CD14-positive monocyte (primary cell): ENCODE data around the gene SLC12A9. TPM values are rescaled to one million over a fixed set of nuclear protein-coding genes. Genes with fewer than 3 reads are reported as not detected.

Source experiments
- DNase-seq, 3 donors: peaks; one replicate each; pipeline ENCODE4 v3.0.0-alpha.2; 2011 to 2022
- H2AFZ ChIP-seq: 2 replicates; pipeline ENCODE4 v1.6.0; 2012; ENCODE audit warnings: mild to moderate bottlenecking, low read depth, low read length, inconsistent platforms; ENCODE audit not compliant: insufficient read depth, poor library complexity, severe bottlenecking
- H3K27ac ChIP-seq, 2 donors: 1 replicate in 1 of 2; 2 replicates in 1 of 2; pipeline ENCODE4 v1.5.1; 2012 to 2013; ENCODE audit warnings: low read length in 2 of 2, control low read depth in 1 of 2, inconsistent platforms in 1 of 2, low read depth in 1 of 2, mild to moderate bottlenecking in 1 of 2
- H3K27me3 ChIP-seq, 2 donors: one replicate each; pipeline versions ENCODE4 v1.6.0 to v1.6.1; 2011 to 2013; ENCODE audit warnings: low read length in 2 of 2; ENCODE audit not compliant: control insufficient read depth in 2 of 2, insufficient read depth in 2 of 2
- H3K36me3 ChIP-seq, 2 donors: replicated peaks in 1 of 2; 1 replicate in 1 of 2; 2 replicates in 1 of 2; pipeline versions ENCODE4 v1.5.1 to v1.6.1; 2012 to 2013; ENCODE audit warnings: low read length in 2 of 2, control low read depth in 1 of 2, inconsistent platforms in 1 of 2, mild to moderate bottlenecking in 1 of 2; ENCODE audit not compliant: insufficient read depth in 2 of 2, control insufficient read depth in 1 of 2
- H3K4me1 ChIP-seq, 2 donors: 1 replicate in 1 of 2; 2 replicates in 1 of 2; pipeline versions ENCODE4 v1.5.1 to v1.6.1; 2012 to 2013; ENCODE audit warnings: low read length in 2 of 2, control low read depth in 1 of 2, inconsistent platforms in 1 of 2, mild to moderate bottlenecking in 1 of 2, moderate library complexity in 1 of 2; ENCODE audit not compliant: insufficient read depth in 2 of 2, control insufficient read depth in 1 of 2
- H3K4me2 ChIP-seq: replicated peaks from 2 replicates; pipeline ENCODE3; 2012; ENCODE audit warnings: low read length, moderate library complexity, mild to moderate bottlenecking; ENCODE audit not compliant: poor library complexity, severe bottlenecking; ENCODE audit errors: extremely low read depth
- H3K4me3 ChIP-seq, 3 experiments: fragments of 200-600 bp in 1 of 3; sonication (generic) in 1 of 3; replicated peaks in 1 of 3; 1 replicate in 2 of 3; 2 replicates in 1 of 3; pipeline ENCODE4 v1.5.1; 2011 to 2013; ENCODE audit warnings: low read length in 3 of 3, mild to moderate bottlenecking in 3 of 3, control low read depth in 2 of 3, low read depth in 2 of 3, inconsistent platforms in 1 of 3, moderate library complexity in 1 of 3
- H3K79me2 ChIP-seq: 2 replicates; pipeline ENCODE4 v1.6.0; 2012; ENCODE audit warnings: mild to moderate bottlenecking, control low read depth, inconsistent platforms, low read length, moderate library complexity; ENCODE audit not compliant: insufficient read depth
- H3K9ac ChIP-seq: 2 replicates; pipeline ENCODE4 v1.6.0; 2017; ENCODE audit warnings: low read length, mild to moderate bottlenecking; ENCODE audit not compliant: insufficient read depth, poor library complexity, severe bottlenecking
- H3K9me3 ChIP-seq, 2 donors: replicated peaks in 1 of 2; 1 replicate in 1 of 2; 2 replicates in 1 of 2; pipeline versions ENCODE4 v1.5.1 to v1.6.1; 2012 to 2013; ENCODE audit warnings: low read length in 2 of 2, control low read depth in 1 of 2; ENCODE audit not compliant: control insufficient read depth in 1 of 2, insufficient read depth in 1 of 2
- H4K20me1 ChIP-seq: 2 replicates; pipeline ENCODE4 v1.6.0; 2012; ENCODE audit warnings: mild to moderate bottlenecking, low read length, control low read depth, moderate library complexity; ENCODE audit not compliant: insufficient read depth
- H3K27ac Mint-ChIP-seq, 7 donors: one replicate each; pipeline ENCODE4 v1.8.0; 2020; ENCODE audit warnings: mild to moderate bottlenecking in 7 of 7, mixed read lengths in 7 of 7, moderate library complexity in 6 of 7, inconsistent platforms in 2 of 7
- H3K27me3 Mint-ChIP-seq, 3 donors: one replicate each; pipeline ENCODE4 v1.8.0; 2021 to 2022; ENCODE audit warnings: low read depth in 3 of 3, mild to moderate bottlenecking in 3 of 3, mixed read lengths in 3 of 3, moderate library complexity in 3 of 3, inconsistent platforms in 1 of 3
- H3K36me3 Mint-ChIP-seq, 2 donors: one replicate each; pipeline ENCODE4 v1.8.0; 2020; ENCODE audit warnings: mixed read lengths in 2 of 2, inconsistent platforms in 1 of 2, mild to moderate bottlenecking in 1 of 2
- H3K4me1 Mint-ChIP-seq: one replicate; pipeline ENCODE4 v1.8.0; 2020; ENCODE audit warnings: mild to moderate bottlenecking, mixed read lengths
- H3K4me3 Mint-ChIP-seq, 2 donors: one replicate each; pipeline ENCODE4 v1.8.0; 2020; ENCODE audit warnings: mild to moderate bottlenecking in 2 of 2, mixed read lengths in 2 of 2, moderate library complexity in 1 of 2
- H3K9me3 Mint-ChIP-seq, 7 donors: one replicate each; pipeline ENCODE4 v1.8.0; 2020 to 2022; ENCODE audit warnings: mixed read lengths in 7 of 7, mild to moderate bottlenecking in 6 of 7, moderate library complexity in 6 of 7, inconsistent platforms in 2 of 7
- WGBS: methylation state at CpG from one replicate; pipeline ENCODE4 v1.1.5; 2013; ENCODE audit warnings: missing lambda C conversion rate; ENCODE audit not compliant: insufficient coverage; 5-methylcytosine and 5-hydroxymethylcytosine counted together
- intact Hi-C, 2 donors: fragments of 100-400 bp; cut with micrococcal nuclease; formaldehyde crosslinking; loops; one replicate each; pipeline versions ENCODE4 v1.15.0 to v1.15.1; 2023
- polyA plus RNA-seq, 3 donors: library from polyadenylated mRNA; depleted of rRNA in 1 of 3; unstranded in 2 of 3; stranded (reverse) in 1 of 3; fragments of 300-500 nt in 2 of 3; fragments of >200 nt in 1 of 3; fragmentation: Illumina TruSeq in 2 of 3; gene quantifications; 1 replicate in 2 of 3; 2 replicates in 1 of 3; pipeline ENCODE4 v1.2.3, GENCODE V29; 2012 to 2021
- TF ChIP-seq, protein P1 (sequence below): fragments of 200-600 bp; IDR thresholded peaks from one replicate; pipeline ENCODE4 v1.8.0; 2022; ENCODE audit warnings: antibody characterized with exemption, mild to moderate bottlenecking

SLC12A9 gene
- polyA plus RNA-seq, 3 donors: 18.8 to 119 (median 19.3) TPM

DNA sequence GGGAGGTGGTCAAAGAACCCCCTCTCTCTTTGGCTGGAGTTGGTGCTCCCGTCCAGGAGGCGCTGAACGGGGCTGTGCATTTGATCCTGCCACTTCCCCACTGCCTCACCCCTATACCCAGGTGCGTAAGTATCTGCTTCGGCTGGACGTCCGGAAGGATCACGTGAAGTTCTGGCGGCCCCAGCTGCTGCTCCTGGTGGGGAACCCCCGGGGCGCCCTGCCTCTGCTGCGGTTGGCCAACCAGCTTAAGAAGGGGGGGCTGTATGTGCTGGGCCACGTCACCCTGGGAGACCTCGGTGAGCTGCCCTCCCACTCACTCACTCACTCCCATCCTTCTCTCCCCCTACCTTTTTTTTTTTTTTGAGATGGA is 9.1 kb downstream of the SLC12A9 start:
- no peak overlapping the region for H3K27ac ChIP-seq
- Mint-ChIP-seq H3K4me1 (peaks cover 28% of the 10 kb centered on the region), H3K9me3 (no peaks in the 10 kb centered on the region), H3K27me3 (peaks cover 0 to 2% (median 1%) of the 10 kb centered on the region in 3 donors), H3K36me3 (peaks cover 75 to 83% of the 10 kb centered on the region in 2 donors), H3K4me3 (no peak overlapping the region), H3K27ac (no peak overlapping the region)
- H3K4me3 ChIP-seq: no peak overlapping the region
- intact Hi-C loops: no loop called here
- 96% methylated on average over 4 of the region's 14 CpGs for WGBS
- H2AFZ ChIP-seq: no peak overlapping the region
- no peak overlapping the region for H3K9ac ChIP-seq
- peaks cover 80 to 87% of the 10 kb centered on the region in 2 donors for H3K36me3 ChIP-seq
- TF ChIP-seq, protein P1, sequence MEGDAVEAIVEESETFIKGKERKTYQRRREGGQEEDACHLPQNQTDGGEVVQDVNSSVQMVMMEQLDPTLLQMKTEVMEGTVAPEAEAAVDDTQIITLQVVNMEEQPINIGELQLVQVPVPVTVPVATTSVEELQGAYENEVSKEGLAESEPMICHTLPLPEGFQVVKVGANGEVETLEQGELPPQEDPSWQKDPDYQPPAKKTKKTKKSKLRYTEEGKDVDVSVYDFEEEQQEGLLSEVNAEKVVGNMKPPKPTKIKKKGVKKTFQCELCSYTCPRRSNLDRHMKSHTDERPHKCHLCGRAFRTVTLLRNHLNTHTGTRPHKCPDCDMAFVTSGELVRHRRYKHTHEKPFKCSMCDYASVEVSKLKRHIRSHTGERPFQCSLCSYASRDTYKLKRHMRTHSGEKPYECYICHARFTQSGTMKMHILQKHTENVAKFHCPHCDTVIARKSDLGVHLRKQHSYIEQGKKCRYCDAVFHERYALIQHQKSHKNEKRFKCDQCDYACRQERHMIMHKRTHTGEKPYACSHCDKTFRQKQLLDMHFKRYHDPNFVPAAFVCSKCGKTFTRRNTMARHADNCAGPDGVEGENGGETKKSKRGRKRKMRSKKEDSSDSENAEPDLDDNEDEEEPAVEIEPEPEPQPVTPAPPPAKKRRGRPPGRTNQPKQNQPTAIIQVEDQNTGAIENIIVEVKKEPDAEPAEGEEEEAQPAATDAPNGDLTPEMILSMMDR: no peak
- no peak overlapping the region for H3K4me2 ChIP-seq
- H4K20me1 ChIP-seq: peaks cover 77% of the 10 kb centered on the region
- H3K79me2 ChIP-seq: peaks cover 43% of the 10 kb centered on the region
- no peak for DNase-seq
- H3K27me3 ChIP-seq: no peaks in the 10 kb centered on the region
- no peaks in the 10 kb centered on the region for H3K9me3 ChIP-seq
- H3K4me1 ChIP-seq: peaks cover 15% of the 10 kb centered on the region in 2 donors

DNA sequence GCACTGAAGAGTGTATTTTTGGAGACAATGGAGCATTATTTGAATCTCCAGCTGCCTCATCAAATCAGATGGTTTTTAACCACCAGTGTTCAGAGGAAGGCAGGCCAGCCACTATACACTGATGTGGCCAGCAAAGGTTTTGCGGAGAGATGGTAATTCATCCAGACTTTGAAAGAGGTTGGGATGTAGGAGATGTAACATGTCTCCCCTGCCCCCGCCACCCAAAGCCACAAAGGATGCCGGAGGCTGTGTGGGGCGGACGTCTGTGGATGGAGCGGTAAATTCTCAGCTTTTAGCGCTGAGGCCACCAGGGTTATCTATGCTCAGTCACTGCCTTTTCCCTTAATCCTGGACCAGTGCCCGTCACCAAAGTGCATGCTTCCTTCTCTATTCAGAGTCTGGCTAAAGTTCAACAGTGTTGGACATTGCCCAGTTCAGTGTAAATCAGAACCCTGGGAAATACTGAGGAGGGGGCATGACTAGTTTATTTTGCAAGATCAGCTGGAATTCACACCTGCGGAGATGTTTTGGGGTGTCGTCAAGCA is 11.0 kb downstream of the SLC12A9 start:
- Histone ChIP-seq H2AFZ (no peak overlapping the region), H3K4me2 (no peak overlapping the region), H3K79me2 (peaks cover 27% of the 10 kb centered on the region), H3K36me3 (peaks cover 66 to 71% of the 10 kb centered on the region in 2 donors), H3K9me3 (no peaks in the 10 kb centered on the region), H3K27me3 (no peaks in the 10 kb centered on the region), H3K4me1 (peaks cover 28 to 34% of the 10 kb centered on the region in 2 donors), H3K27ac (no peak overlapping the region), H4K20me1 (peaks cover 62% of the 10 kb centered on the region), H3K9ac (no peak overlapping the region), H3K4me3 (no peak overlapping the region)
- no peaks in the 10 kb centered on the region for H3K9me3 Mint-ChIP-seq
- H3K4me3 Mint-ChIP-seq: no peak overlapping the region
- H3K36me3 Mint-ChIP-seq: peaks cover 64 to 65% of the 10 kb centered on the region in 2 donors
- peak overlapping the region in 1 of 7 donors; percentile 30 for H3K27ac Mint-ChIP-seq
- H3K4me1 Mint-ChIP-seq: peaks cover 37% of the 10 kb centered on the region
- TF ChIP-seq, protein P1: no peak
- peaks cover 1 to 4% (median 2%) of the 10 kb centered on the region in 3 donors for H3K27me3 Mint-ChIP-seq
- no peak for DNase-seq
- WGBS: 13% methylated on average over 4 of the region's 10 CpGs
- intact Hi-C loops: no loop called here
